HG03432 (cell line): ENCODE measurements around the gene TNK2.

Experiments used
- ATAC-seq: cut with Tn5 transposase; IDR thresholded peaks from one replicate; pipeline ENCODE4 v1.9.1; 2021; ENCODE audit warnings: mild to moderate bottlenecking, moderate library complexity; ENCODE audit not compliant: unreplicated experiment

TNK2 gene

GRCh38 chr3:195854628-195855294 lies 53.6 kb downstream of the TNK2 start:
- ATAC-seq: no peak

- ATAC-seq: no peak
Measured at GRCh38 chr3:195853996-195854395, 54.4 kb downstream of the TNK2 start.

GRCh38 chr3:195853036-195853435 lies 55.3 kb downstream of the TNK2 start:
- ATAC-seq: no peak

- ATAC-seq: peak; percentile 82
Measured at GRCh38 chr3:195850857-195851543, 57.4 kb downstream of the TNK2 start.

- no peak for ATAC-seq
Measured at GRCh38 chr3:195849322-195850074, 58.9 kb downstream of the TNK2 start.

GRCh38 chr3:195847055-195847950 lies 61.0 kb downstream of the TNK2 start:
- ATAC-seq: no peak

- ATAC-seq: no peak
Measured at GRCh38 chr3:195845483-195845882, 62.9 kb downstream of the TNK2 start.

GRCh38 chr3:195844671-195845218 lies 63.6 kb downstream of the TNK2 start:
- no peak for ATAC-seq

- no peak for ATAC-seq
Measured at GRCh38 chr3:195839260-195840010, 68.9 kb downstream of the TNK2 start.

GRCh38 chr3:195838714-195839113 lies 69.6 kb downstream of the TNK2 start:
- no peak for ATAC-seq

- no peak for ATAC-seq
Measured at GRCh38 chr3:195836476-195837135, 71.7 kb downstream of the TNK2 start.

GRCh38 chr3:195835791-195836190 lies 72.6 kb downstream of the TNK2 start:
- ATAC-seq: no peak

- no peak for ATAC-seq
Measured at GRCh38 chr3:195834675-195835583, 73.4 kb downstream of the TNK2 start.

GRCh38 chr3:195829897-195830254 lies 78.5 kb downstream of the TNK2 start:
- ATAC-seq: no peak

- no peak for ATAC-seq
Measured at GRCh38 chr3:195828762-195829161, 79.6 kb downstream of the TNK2 start.

GRCh38 chr3:195825857-195826804 lies 82.2 kb downstream of the TNK2 start:
- no peak for ATAC-seq

GRCh38 chr3:195825191-195825588 lies 83.2 kb downstream of the TNK2 start:
- no peak for ATAC-seq
